Activated naive CD4-positive, alpha-beta T cell treated with anti-CD3 and anti-CD28 coated beads for 36 hours (primary cell): ENCODE measurements around the gene MRPL18. TPM values are rescaled to one million over a fixed set of nuclear protein-coding genes. Genes with fewer than 3 reads are reported as not detected.
"Not testable (repeated sequence)": the region's sequence is repeated elsewhere in the genome, so short reads cannot be mapped to it uniquely, and the experiment has no call there.

Source experiments
- CTCF ChIA-PET: fragments of 350-600 bp; sonication (Branson Sonifier 250); formaldehyde crosslinking; loops from one replicate; lab custom pipeline; 2021; ENCODE audit warnings: antibody characterized with exemption; lab: Charles Lee
- DNase-seq: peaks from one replicate; pipeline ENCODE4 v3.0.0-alpha.2; 2020
- H3K27ac Mint-ChIP-seq: one replicate; pipeline ENCODE4 v1.8.0; 2021; ENCODE audit warnings: mild to moderate bottlenecking, mixed read lengths
- H3K27me3 Mint-ChIP-seq: one replicate; pipeline ENCODE4 v1.8.0; 2021; ENCODE audit warnings: low read depth, mixed read lengths
- H3K36me3 Mint-ChIP-seq: one replicate; pipeline ENCODE4 v1.8.0; 2021; ENCODE audit warnings: low read depth, mixed read lengths
- H3K4me1 Mint-ChIP-seq: one replicate; pipeline ENCODE4 v1.8.0; 2021; ENCODE audit warnings: low read depth, mixed read lengths
- H3K4me3 Mint-ChIP-seq: one replicate; pipeline ENCODE4 v1.8.0; 2021; ENCODE audit warnings: mild to moderate bottlenecking, moderate library complexity, mixed read lengths
- H3K9me3 Mint-ChIP-seq: one replicate; pipeline ENCODE4 v1.8.0; 2021; ENCODE audit warnings: mixed read lengths
- intact Hi-C: fragments of 100-400 bp; cut with micrococcal nuclease; formaldehyde crosslinking; loops from one replicate; pipeline ENCODE4 v1.15.1; 2023
- total RNA-seq, 2 experiments: library from RNA; stranded (reverse); gene quantifications; one replicate each; pipeline ENCODE4 v1.2.3, GENCODE V29; 2021

Gene MRPL18
- total RNA-seq, 2 experiments from 2014 or later: 65.1 to 75.8 TPM

DNA sequence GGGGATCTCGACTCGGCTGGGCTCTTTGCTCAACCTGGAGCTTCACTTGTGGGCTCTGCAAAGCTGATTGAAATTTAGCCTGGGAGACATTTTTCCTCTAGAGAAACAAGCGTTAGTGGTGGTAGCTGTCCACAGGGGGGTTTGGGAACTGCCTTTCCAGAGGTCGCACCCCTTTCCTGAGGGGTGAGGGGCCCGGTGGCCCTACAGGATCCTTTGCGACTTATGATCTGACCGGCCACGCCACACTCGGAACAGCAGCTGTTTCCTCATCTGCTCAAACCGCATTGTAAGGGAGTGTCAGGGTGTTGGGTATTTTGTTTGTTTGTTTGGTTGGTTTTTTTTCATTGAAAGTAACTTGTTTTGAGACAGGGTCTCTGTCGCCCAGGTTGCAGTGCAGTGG lies 30.9 kb downstream of the MRPL18 start:
- CTCF ChIA-PET: interaction anchor here (0.6 to 0.9 kb wide), 2 partner anchors 9 to 31 kb away, joined by 3 to 4 read pairs; no protein-coding TSS in a partner anchor
- no peaks in the 10 kb centered on the region for H3K27me3 Mint-ChIP-seq

DNA sequence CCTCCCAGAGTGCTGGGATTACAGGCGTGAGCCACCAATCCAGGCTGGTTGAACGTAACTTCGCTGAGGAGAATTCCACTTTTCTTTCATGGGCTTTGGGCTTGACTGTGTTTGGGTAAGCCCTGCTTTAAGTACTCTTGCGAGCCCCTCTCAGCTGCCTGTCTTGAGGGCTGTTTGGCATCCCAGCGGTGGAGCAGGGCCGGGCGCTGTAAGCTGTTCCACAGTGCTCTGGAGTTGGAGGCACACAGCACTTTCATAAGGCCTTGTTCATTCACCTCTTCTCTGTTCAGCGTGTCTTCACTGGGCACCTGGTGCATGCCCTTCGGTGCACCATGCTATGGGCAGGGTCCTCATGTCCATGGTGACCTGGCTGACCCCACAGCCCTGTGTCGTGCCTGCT lies 31.5 kb downstream of the MRPL18 start:
- peaks cover 2% of the 10 kb centered on the region for H3K36me3 Mint-ChIP-seq
- CTCF ChIA-PET: no interaction called here
- H3K27me3 Mint-ChIP-seq: no peaks in the 10 kb centered on the region
- H3K4me1 Mint-ChIP-seq: peaks cover 15% of the 10 kb centered on the region
- no peak for DNase-seq
- H3K27ac Mint-ChIP-seq: no peak overlapping the region
- H3K9me3 Mint-ChIP-seq: no peaks in the 10 kb centered on the region
- intact Hi-C loops: loop anchor here (2.0 kb wide), 1 partner anchor 31 kb away; the partner anchor contains the start of gene MRPL18
- no peak overlapping the region for H3K4me3 Mint-ChIP-seq

More for the DNA sequence above, 30.9 kb downstream of the MRPL18 start:
- Mint-ChIP-seq H3K4me3 (no peak overlapping the region), H3K36me3 (peaks cover 2% of the 10 kb centered on the region), H3K4me1 (peaks cover 15% of the 10 kb centered on the region), H3K9me3 (no peaks in the 10 kb centered on the region), H3K27ac (no peak overlapping the region)
- DNase-seq: no peak
- intact Hi-C loops: loop anchor here (2.0 kb wide), 1 partner anchor 30 kb away; the partner anchor contains the start of gene MRPL18

DNA sequence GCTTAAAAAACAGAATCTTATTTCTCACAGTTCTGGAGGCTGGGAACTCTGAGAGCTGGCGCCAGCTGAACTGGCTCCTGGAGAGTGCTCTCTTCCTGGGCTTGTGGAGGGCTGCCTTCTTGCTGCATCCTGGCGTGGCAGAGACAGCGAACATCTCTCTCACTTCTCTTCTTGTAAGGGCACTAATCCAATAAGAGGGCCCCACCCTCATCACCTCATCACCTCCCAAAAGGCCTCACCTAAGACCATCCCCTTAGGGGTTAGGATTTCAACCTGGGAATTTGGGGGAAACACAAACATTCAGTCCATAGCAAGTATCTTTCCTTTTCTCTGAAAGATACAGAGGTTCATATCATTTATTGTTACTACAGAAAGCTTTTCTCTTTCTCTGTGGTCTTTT lies 33.7 kb downstream of the MRPL18 start:
- CTCF ChIA-PET: interaction anchor here (0.5 kb wide), 1 partner anchor 28 kb away, joined by 3 read pairs; no protein-coding TSS in a partner anchor
- peaks cover 2% of the 10 kb centered on the region for H3K36me3 Mint-ChIP-seq
- no peak for DNase-seq
- H3K4me1 Mint-ChIP-seq: peaks cover 15% of the 10 kb centered on the region
- H3K9me3 Mint-ChIP-seq: no peaks in the 10 kb centered on the region
- H3K4me3 Mint-ChIP-seq: no peak overlapping the region
- intact Hi-C loops: no loop called here
- no peak overlapping the region for H3K27ac Mint-ChIP-seq
- H3K27me3 Mint-ChIP-seq: no peaks in the 10 kb centered on the region

DNA sequence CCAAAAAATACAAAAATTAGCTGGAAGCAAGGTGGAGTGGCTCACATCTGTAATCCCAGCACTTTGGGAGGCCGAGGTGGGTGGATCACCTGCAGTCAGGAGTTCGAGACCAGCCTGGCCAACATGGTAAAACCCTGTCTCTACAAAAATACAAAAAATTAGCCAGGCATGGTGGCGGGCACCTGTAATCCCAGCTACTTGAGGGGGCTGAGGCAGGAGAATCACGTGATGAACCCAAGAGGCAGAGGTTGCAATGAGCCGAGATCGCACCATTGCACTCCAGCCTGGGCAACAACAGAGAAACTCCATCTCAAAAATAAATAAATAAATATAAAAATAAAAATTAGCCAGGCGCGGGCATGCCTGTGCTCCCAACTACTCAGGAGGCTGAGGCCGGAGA lies 34.4 kb downstream of the MRPL18 start:
- H3K9me3 Mint-ChIP-seq, H3K4me3 Mint-ChIP-seq, H3K27me3 Mint-ChIP-seq, DNase-seq, H3K27ac Mint-ChIP-seq, intact Hi-C loops, CTCF ChIA-PET, H3K36me3 Mint-ChIP-seq: not testable (repeated sequence)
- H3K4me1 Mint-ChIP-seq: peaks cover 11% of the 10 kb centered on the region

DNA sequence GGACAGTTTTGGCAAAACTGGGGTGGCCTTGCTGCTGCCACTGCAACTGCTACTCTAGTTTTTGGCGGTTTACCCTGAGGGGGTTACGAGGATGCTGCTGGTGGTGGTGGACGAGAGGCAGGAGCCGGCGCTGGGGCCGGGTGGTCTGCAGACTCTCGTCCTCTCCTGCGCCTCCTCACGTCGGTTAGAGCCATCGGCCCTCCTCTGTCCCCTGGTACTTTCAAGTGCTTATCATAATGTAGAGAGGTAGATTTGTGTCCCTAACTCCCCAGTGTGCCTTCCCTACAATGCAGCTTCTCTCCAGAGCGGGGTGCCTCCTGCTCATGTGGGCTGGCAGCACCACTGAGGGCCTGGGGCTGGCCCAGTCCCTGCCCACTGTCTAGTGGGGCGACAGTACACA lies 35.7 kb downstream of the MRPL18 start:
- no peaks in the 10 kb centered on the region for H3K27me3 Mint-ChIP-seq
- no peak for DNase-seq
- H3K4me1 Mint-ChIP-seq: no peaks in the 10 kb centered on the region
- intact Hi-C loops: no loop called here
- CTCF ChIA-PET: interaction anchor here (0.6 kb wide), 1 partner anchor 26 kb away, joined by 3 read pairs; no protein-coding TSS in a partner anchor
- H3K4me3 Mint-ChIP-seq: no peak overlapping the region
- H3K36me3 Mint-ChIP-seq: no peaks in the 10 kb centered on the region
- no peaks in the 10 kb centered on the region for H3K9me3 Mint-ChIP-seq
- H3K27ac Mint-ChIP-seq: no peak overlapping the region

DNA sequence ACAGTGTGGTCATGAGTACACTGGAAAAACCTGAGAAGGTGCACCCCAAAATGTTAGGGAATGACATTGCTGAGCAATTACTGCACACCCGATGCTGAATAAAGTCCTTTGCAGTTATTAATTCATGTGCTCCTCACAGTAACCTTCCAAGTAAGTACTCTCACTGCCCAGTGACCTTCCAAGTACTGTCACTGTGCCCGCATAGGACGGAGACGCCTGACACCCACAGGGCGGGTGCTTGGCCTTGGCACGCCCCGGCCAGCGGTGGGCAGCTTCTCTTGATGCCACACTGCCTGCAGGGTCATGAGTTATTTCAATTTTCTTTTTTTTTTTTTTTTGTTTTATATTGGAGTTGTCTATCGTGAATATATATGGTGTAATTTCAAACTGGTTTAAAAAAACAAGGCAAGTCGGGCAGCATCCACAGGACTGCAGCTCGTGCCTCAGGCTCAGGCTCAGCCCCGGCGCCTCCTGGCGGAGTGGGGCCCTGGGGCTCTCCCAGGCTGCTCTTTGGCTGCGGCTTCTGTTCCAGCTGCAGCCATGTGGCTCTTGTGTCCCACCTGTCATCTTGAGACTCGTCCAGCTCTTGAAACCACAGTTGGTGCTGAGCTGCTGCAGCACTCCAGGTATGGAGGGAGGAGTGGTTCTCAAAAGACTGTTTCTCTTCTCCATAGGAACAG lies 36.8 kb downstream of the MRPL18 start:
- H3K36me3 Mint-ChIP-seq: no peaks in the 10 kb centered on the region
- intact Hi-C loops: no loop called here
- no peaks in the 10 kb centered on the region for H3K27me3 Mint-ChIP-seq
- no peaks in the 10 kb centered on the region for H3K4me1 Mint-ChIP-seq
- H3K4me3 Mint-ChIP-seq: no peak overlapping the region
- CTCF ChIA-PET: interaction anchor here (0.6 kb wide), 1 partner anchor 11 kb away, joined by 8 read pairs; no protein-coding TSS in a partner anchor
- no peak for DNase-seq
- no peak overlapping the region for H3K27ac Mint-ChIP-seq
- H3K9me3 Mint-ChIP-seq: no peaks in the 10 kb centered on the region

DNA sequence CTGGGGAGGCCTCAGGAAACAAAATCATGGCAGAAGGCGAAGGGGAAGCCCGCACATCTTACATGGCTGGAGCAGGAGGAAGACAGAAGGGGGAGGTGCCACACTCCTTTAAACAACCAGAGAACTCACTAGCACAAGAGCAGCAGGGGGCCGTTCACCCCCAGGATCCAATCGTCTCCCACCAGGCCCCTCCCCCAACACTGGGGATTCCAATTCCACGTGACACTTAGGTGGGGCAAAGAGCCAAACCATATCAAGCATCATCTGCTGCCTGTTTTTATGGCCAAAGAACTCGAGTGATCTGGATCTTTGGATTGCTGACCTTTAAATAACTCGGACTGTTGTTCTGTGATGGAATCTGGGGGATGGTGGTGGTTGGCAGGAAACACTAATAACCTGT lies 37.8 kb downstream of the MRPL18 start:
- intact Hi-C loops: no loop called here
- no peaks in the 10 kb centered on the region for H3K36me3 Mint-ChIP-seq
- CTCF ChIA-PET: no interaction called here

DNA sequence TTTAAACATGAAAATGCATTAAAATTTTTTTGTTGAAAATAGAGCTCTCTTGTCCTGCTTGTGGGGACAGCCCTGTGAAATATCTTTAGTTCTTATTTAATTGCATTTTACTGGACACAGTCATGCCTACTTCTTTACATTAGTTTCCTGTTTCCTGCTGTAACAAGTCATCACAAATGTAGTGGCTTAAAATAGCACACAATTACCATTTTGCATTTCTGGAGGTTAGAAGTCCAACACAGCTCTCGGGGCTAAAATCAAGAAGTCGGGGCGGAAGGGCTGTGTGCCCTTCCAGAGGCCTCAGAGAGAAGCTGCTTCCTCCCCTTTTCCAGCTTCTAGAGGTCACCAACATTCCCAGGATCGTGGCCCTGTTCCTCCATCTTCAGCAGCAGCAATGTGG lies 39.3 kb downstream of the MRPL18 start:
- no peak for DNase-seq
- CTCF ChIA-PET: interaction anchor here (0.9 to 1.1 kb wide), 2 partner anchors 9 to 11 kb away, joined by 3 read pairs; no protein-coding TSS in a partner anchor
- H3K9me3 Mint-ChIP-seq: no peaks in the 10 kb centered on the region
- no peaks in the 10 kb centered on the region for H3K27me3 Mint-ChIP-seq
- intact Hi-C loops: no loop called here
- no peak overlapping the region for H3K27ac Mint-ChIP-seq
- no peaks in the 10 kb centered on the region for H3K36me3 Mint-ChIP-seq
- no peak overlapping the region for H3K4me3 Mint-ChIP-seq
- peaks cover 11% of the 10 kb centered on the region for H3K4me1 Mint-ChIP-seq

More for the DNA sequence above, 37.8 kb downstream of the MRPL18 start:
- H3K9me3 Mint-ChIP-seq: no peaks in the 10 kb centered on the region
- H3K27ac Mint-ChIP-seq: no peak overlapping the region
- H3K4me1 Mint-ChIP-seq: peaks cover 3% of the 10 kb centered on the region
- H3K4me3 Mint-ChIP-seq: no peak overlapping the region
- DNase-seq: peak; percentile 17
- no peaks in the 10 kb centered on the region for H3K27me3 Mint-ChIP-seq

DNA sequence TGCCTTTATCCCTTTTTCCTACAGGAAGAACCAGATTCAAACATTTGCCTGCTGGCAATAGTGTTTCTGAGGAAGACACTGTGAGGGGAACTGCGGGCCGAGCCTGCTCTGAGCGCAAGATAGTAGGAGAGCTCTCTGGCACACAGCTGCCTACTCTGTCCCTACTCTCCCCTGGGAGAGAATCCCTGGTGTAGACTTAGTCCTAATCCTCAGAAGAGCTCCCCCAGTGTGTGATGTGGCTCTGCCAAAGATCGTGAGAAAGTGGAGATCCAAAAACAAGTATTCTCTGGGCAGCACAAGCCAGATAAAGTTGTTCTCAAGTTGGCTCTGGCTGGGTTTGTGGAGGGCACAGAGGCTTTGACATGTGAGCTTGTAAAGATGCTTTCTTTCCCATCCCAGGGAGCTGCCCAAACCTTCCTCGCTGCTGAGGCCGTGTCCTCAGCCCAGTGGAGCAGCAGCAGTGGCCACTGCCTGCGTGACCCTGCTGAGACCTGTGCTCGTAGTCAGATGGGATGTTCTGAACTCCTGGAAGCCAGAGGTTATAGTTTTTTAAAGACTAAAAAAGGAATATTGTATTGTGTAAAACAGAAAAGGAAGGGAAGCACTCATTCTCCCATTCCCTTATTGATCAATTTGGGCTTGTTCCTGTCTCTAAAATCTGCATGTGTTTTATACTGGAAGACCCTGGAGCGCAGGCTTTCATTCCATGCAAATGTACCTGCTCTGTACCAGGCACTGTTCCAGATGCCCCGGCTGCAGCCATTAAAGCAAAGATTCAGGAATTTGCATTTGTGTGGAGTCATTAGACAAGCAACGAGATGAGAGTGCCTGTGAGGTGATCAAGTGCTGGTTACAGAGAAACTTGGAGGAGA lies 40.5 kb downstream of the MRPL18 start:
- intact Hi-C loops: no loop called here
- Mint-ChIP-seq H3K9me3 (no peaks in the 10 kb centered on the region), H3K27me3 (no peaks in the 10 kb centered on the region), H3K4me3 (no peak overlapping the region), H3K4me1 (peaks cover 17% of the 10 kb centered on the region), H3K36me3 (no peaks in the 10 kb centered on the region), H3K27ac (no peak overlapping the region)
- CTCF ChIA-PET: interaction anchor here (0.6 to 1.1 kb wide), 2 partner anchors 9 to 58 kb away, joined by 3 read pairs; no protein-coding TSS in a partner anchor
- DNase-seq: no peak

DNA sequence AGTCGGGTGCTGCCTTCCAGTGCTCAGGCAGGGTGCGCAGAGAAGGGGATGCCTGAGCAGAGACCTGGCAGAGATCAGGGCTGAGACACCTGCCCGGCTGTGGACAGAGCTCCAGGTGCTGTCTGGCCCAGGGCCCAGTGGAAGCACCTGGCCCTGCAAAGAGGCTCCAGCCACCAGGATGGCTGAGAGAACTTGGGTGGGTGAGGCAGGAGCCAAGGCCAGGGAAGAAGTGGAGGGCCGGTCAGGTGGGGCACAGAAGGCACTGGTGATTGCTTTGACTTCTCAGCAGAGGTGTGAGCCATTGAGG lies 41.1 kb downstream of the MRPL18 start:
- Mint-ChIP-seq H3K36me3 (no peaks in the 10 kb centered on the region), H3K27me3 (no peaks in the 10 kb centered on the region), H3K4me3 (no peak overlapping the region), H3K9me3 (no peaks in the 10 kb centered on the region), H3K4me1 (peaks cover 17% of the 10 kb centered on the region), H3K27ac (no peak overlapping the region)
- DNase-seq: no peak
- intact Hi-C loops: no loop called here
- CTCF ChIA-PET: no interaction called here

DNA sequence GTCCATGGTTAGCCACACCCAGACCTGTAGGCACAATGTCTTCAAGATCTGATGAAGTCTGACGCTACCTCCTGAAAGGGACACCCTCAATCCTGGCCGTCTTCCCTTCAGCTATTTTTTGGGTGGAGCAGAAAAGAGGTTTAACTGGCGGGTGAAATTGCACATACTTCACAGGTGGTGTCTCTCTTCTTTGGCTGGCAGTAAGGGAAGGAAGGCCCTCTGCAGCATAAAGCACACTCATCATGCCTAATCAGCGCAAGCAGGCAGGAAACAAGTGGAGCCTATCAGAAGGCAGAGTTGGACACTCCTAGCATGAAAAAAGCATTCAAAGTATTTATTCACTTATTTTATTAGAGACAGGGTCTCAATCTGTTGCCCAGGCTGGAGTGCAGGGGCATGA lies 42.7 kb downstream of the MRPL18 start:
- Mint-ChIP-seq H3K4me3 (no peak overlapping the region), H3K27me3 (no peaks in the 10 kb centered on the region), H3K4me1 (peaks cover 17% of the 10 kb centered on the region), H3K27ac (no peak overlapping the region), H3K9me3 (no peaks in the 10 kb centered on the region), H3K36me3 (no peaks in the 10 kb centered on the region)
- CTCF ChIA-PET: no interaction called here
- intact Hi-C loops: no loop called here
- no peak for DNase-seq

DNA sequence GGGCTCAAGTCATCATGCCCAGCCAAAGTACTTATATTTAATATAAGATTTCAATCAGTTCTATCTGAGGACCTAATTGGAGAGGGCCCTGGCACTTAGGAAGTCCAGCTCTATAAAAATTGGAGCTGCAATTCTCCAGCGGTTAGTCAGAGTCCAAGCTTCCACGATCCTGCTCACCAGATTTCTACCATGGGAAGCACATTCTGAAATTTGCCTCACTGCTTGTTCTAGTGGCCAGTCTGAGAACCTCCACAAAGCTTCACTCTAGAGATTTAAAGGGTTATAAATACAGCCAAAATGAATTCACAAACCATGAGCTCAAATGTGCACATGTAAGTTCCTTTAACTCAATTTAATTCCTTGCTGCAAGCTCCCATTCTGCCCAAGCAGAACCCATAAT lies 43.3 kb downstream of the MRPL18 start:
- Mint-ChIP-seq H3K36me3 (no peaks in the 10 kb centered on the region), H3K4me1 (peaks cover 17% of the 10 kb centered on the region), H3K4me3 (no peak overlapping the region), H3K27ac (no peak overlapping the region), H3K9me3 (no peaks in the 10 kb centered on the region), H3K27me3 (no peaks in the 10 kb centered on the region)
- no peak for DNase-seq
- intact Hi-C loops: no loop called here
- CTCF ChIA-PET: interaction anchor here (0.8 to 0.9 kb wide), 2 partner anchors 20 to 21 kb away, joined by 3 to 5 read pairs; no protein-coding TSS in a partner anchor
